HepG2 (cell line): ENCODE measurements around the gene HDAC10. TPM values are rescaled to one million over a fixed set of nuclear protein-coding genes. Genes with fewer than 3 reads are reported as not detected.

Experiments used
- AGO2 ChIP-seq: fragments of 200-400 bp; formaldehyde crosslinking; optimal IDR thresholded peaks from 2 replicates; pipeline ENCODE3; 2017; ENCODE audit warnings: mild to moderate bottlenecking, low read depth, low read length, moderate library complexity
- ARNT ChIP-seq: fragments of 450-650 bp; IDR thresholded peaks from 2 replicates; pipeline ENCODE4 v1.6.1; 2017
- BRD4 ChIP-seq: sonication (generic); formaldehyde crosslinking; IDR thresholded peaks from 2 replicates; pipeline ENCODE4 v1.4.0; 2020; ENCODE audit warnings: missing genetic modification reagents
- CTCF ChIP-seq: sonication (generic); formaldehyde crosslinking; IDR thresholded peaks from 2 replicates; pipeline ENCODE4 v1.5.0; 2020; ENCODE audit warnings: mild to moderate bottlenecking, missing genetic modification reagents, moderate library complexity
- FLYWCH1 ChIP-seq: sonication (generic); formaldehyde crosslinking; IDR thresholded peaks from 2 replicates; pipeline ENCODE4 v1.8.1; 2023; ENCODE audit warnings: mild to moderate bottlenecking, missing genetic modification reagents
- FOSL1 ChIP-seq: sonication (generic); formaldehyde crosslinking; IDR thresholded peaks from 2 replicates; pipeline ENCODE4 v1.9.0; 2021; ENCODE audit warnings: missing genetic modification reagents, borderline replicate concordance
- IRF2 ChIP-seq: IDR thresholded peaks from 2 replicates; pipeline ENCODE4 v1.6.1; 2018; ENCODE audit warnings: missing genetic modification reagents, missing compliant biosample characterization
- MEF2D ChIP-seq: sonication (generic); formaldehyde crosslinking; IDR thresholded peaks from 2 replicates; pipeline ENCODE4 v1.5.1; 2020; ENCODE audit warnings: mild to moderate bottlenecking, missing genetic modification reagents
- MIER3 ChIP-seq: IDR thresholded peaks from 2 replicates; pipeline ENCODE4 v1.6.1; 2016; ENCODE audit warnings: missing compliant biosample characterization, borderline replicate concordance
- MYPOP ChIP-seq: sonication (generic); formaldehyde crosslinking; IDR thresholded peaks from 2 replicates; pipeline ENCODE4 v1.8.1; 2023; ENCODE audit warnings: mild to moderate bottlenecking, moderate library complexity, missing genetic modification reagents
- NFE2 ChIP-seq: sonication (generic); formaldehyde crosslinking; IDR thresholded peaks from 2 replicates; pipeline ENCODE4 v1.4.0; 2020; ENCODE audit warnings: missing genetic modification reagents
- NFYC ChIP-seq: IDR thresholded peaks from 2 replicates; pipeline ENCODE4 v1.6.1; 2016; ENCODE audit warnings: missing genetic modification reagents, missing compliant biosample characterization
- NPAS2 ChIP-seq: sonication (generic); formaldehyde crosslinking; IDR thresholded peaks from 2 replicates; pipeline ENCODE4 v1.8.0; 2022; ENCODE audit warnings: mild to moderate bottlenecking, missing genetic modification reagents, borderline replicate concordance
- NR1H2 ChIP-seq: sonication (generic); formaldehyde crosslinking; IDR thresholded peaks from 2 replicates; pipeline ENCODE4 v1.8.1; 2022; ENCODE audit warnings: low read depth, missing genetic modification reagents, borderline replicate concordance
- RARG ChIP-seq: sonication (generic); formaldehyde crosslinking; IDR thresholded peaks from 2 replicates; pipeline ENCODE4 v1.4.0; 2020; ENCODE audit warnings: low read depth, mild to moderate bottlenecking, missing genetic modification reagents
- SMAD3 ChIP-seq: sonication (generic); formaldehyde crosslinking; IDR thresholded peaks from 2 replicates; pipeline ENCODE4 v1.4.0; 2020; ENCODE audit warnings: missing genetic modification reagents
- SRF ChIP-seq: IDR thresholded peaks from 2 replicates; pipeline ENCODE4 v1.6.1; 2011; ENCODE audit warnings: mild to moderate bottlenecking, low read depth, low read length, moderate library complexity
- TBP ChIP-seq: sonication (generic); formaldehyde crosslinking; IDR thresholded peaks from 2 replicates; pipeline ENCODE4 v1.5.0; 2020; ENCODE audit warnings: missing genetic modification reagents
- TBX2 ChIP-seq: sonication (generic); formaldehyde crosslinking; IDR thresholded peaks from 2 replicates; pipeline ENCODE4 v1.5.0; 2020; ENCODE audit warnings: missing genetic modification reagents, mild to moderate bottlenecking, borderline replicate concordance
- TCF12 ChIP-seq, 2 experiments: fragments of 450-650 bp in 1 of 2; sonication (generic) in 1 of 2; formaldehyde crosslinking in 1 of 2; IDR thresholded peaks; 2 replicates each; pipeline versions ENCODE4 v1.6.1 to v1.8.0; 2017 to 2022; ENCODE audit warnings: antibody characterized with exemption in 1 of 2, mild to moderate bottlenecking in 1 of 2, missing genetic modification reagents in 1 of 2, moderate library complexity in 1 of 2
- TRIM24 ChIP-seq: sonication (generic); formaldehyde crosslinking; IDR thresholded peaks from 2 replicates; pipeline ENCODE4 v1.8.0; 2022; ENCODE audit warnings: mild to moderate bottlenecking, missing genetic modification reagents
- ZBTB8A ChIP-seq: sonication (generic); formaldehyde crosslinking; IDR thresholded peaks from 2 replicates; pipeline ENCODE4 v1.4.0; 2020; ENCODE audit warnings: mild to moderate bottlenecking, low read depth, missing genetic modification reagents, borderline replicate concordance
- ZNF30 ChIP-seq: sonication (generic); formaldehyde crosslinking; IDR thresholded peaks from 2 replicates; pipeline ENCODE4 v1.5.0; 2020; ENCODE audit warnings: mild to moderate bottlenecking, missing genetic modification reagents
- polyA plus RNA-seq, 8 experiments: library from polyadenylated mRNA; depleted of rRNA in 3 of 8; stranded (reverse) in 7 of 8; unstranded in 1 of 8; fragments of >200 nt; fragmentation: Illumina TruSeq in 4 of 8; extraction: Trizol in 4 of 8; gene quantifications; 2 replicates each; pipeline versions ENCODE4 v1.2.1 to v1.2.3, GENCODE V29; 2011 to 2016; ENCODE audit warnings: low read depth in 4 of 8, missing spikeins in 1 of 8, mixed read lengths in 1 of 8; ENCODE audit not compliant: insufficient read depth in 1 of 8
- total RNA-seq, 5 experiments: library from RNA; depleted of rRNA; stranded (reverse); fragments of >200 nt; fragmentation: Illumina TruSeq; extraction: Trizol; gene quantifications; 2 replicates each; pipeline ENCODE4 v1.2.3, GENCODE V29; 2016; ENCODE audit warnings: low read depth in 1 of 5
- TF ChIP-seq, protein P1 (sequence below): sonication (generic); formaldehyde crosslinking; IDR thresholded peaks from 2 replicates; pipeline ENCODE4 v1.5.0; 2020; ENCODE audit warnings: mild to moderate bottlenecking, missing genetic modification reagents
- TF ChIP-seq, protein P2 (sequence below): sonication (generic); formaldehyde crosslinking; IDR thresholded peaks from 2 replicates; pipeline ENCODE4 v1.5.0; 2020; ENCODE audit warnings: mild to moderate bottlenecking, missing genetic modification reagents, borderline replicate concordance

The HDAC10 gene
- total and polyA plus RNA-seq, 2 of the 13 experiments (the other 11 are each of a cell fraction or from before 2014, with no cell fraction given) = 13.9 to 14.9 TPM

- TF ChIP-seq MIER3 (CRISPR knock-in tag) (no peak; the same call in 1 of the 2 replicates), IRF2 (CRISPR knock-in tag) (peak; percentile 81), NPAS2 (CRISPR knock-in tag) (no peak), TBX2 (CRISPR knock-in tag) (peak; percentile 73), ZNF30 (peak; percentile 65; the same call in 1 of the 2 replicates), RARG (CRISPR knock-in tag) (no peak), MYPOP (CRISPR knock-in tag) (peak; percentile 69; the same call in 1 of the 2 replicates), SRF (no peak), TCF12 (IDR thresholded peaks at IDR 0.05) (no peak), TCF12 (CRISPR knock-in tag; IDR thresholded peaks at IDR 0.05) (no peak), BRD4 (no peak), NFYC (CRISPR knock-in tag) (0 out of 2 replicates have a peak, but pooled peaks have one; percentile 26), SMAD3 (peak; percentile 85; the same call in 1 of the 2 replicates), AGO2 (no peak), CTCF (CRISPR knock-in tag) (no peak; the same call in 1 of the 2 replicates), NR1H2 (CRISPR knock-in tag) (no peak), ARNT (no peak), NFE2 (CRISPR knock-in tag) (peak; percentile 54; the same call in 1 of the 2 replicates), MEF2D (CRISPR knock-in tag) (peak; percentile 75), TRIM24 (CRISPR knock-in tag) (no peak), FLYWCH1 (CRISPR knock-in tag) (no peak), TBP (CRISPR knock-in tag) (no peak), FOSL1 (no peak), ZBTB8A (CRISPR knock-in tag) (no peak)
- TF ChIP-seq, protein P1, sequence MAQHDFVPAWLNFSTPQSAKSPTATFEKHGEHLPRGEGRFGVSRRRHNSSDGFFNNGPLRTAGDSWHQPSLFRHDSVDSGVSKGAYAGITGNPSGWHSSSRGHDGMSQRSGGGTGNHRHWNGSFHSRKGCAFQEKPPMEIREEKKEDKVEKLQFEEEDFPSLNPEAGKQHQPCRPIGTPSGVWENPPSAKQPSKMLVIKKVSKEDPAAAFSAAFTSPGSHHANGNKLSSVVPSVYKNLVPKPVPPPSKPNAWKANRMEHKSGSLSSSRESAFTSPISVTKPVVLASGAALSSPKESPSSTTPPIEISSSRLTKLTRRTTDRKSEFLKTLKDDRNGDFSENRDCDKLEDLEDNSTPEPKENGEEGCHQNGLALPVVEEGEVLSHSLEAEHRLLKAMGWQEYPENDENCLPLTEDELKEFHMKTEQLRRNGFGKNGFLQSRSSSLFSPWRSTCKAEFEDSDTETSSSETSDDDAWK (CRISPR knock-in tag) = no peak
- TF ChIP-seq, protein P2, sequence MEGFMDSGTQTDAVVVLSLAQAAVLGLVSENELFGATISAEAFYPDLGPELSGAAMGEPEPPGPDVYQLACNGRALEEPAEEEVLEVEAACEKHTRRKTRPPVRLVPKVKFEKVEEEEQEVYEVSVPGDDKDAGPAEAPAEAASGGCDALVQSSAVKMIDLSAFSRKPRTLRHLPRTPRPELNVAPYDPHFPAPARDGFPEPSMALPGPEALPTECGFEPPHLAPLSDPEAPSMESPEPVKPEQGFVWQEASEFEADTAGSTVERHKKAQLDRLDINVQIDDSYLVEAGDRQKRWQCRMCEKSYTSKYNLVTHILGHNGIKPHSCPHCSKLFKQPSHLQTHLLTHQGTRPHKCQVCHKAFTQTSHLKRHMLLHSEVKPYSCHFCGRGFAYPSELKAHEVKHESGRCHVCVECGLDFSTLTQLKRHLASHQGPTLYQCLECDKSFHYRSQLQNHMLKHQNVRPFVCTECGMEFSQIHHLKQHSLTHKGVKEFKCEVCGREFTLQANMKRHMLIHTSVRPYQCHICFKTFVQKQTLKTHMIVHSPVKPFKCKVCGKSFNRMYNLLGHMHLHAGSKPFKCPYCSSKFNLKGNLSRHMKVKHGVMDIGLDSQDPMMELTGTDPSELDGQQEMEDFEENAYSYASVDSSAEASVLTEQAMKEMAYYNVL (CRISPR knock-in tag) = 0 out of 2 replicates have a peak, but pooled peaks have one; percentile 60
Measured at GRCh38 chr22:50270666-50271394, 19.8 kb upstream of the HDAC10 start (continued).
